Measurements from ENCODE around the gene ZNF44. TPM values are rescaled to one million over a fixed set of nuclear protein-coding genes. Genes with fewer than 3 reads are reported as not detected.

Gene ZNF44
- 4.4 and 4.7 TPM in 2 replicates for total RNA-seq

GRCh38 chr19:12294249-12295158 is at the start of gene ZNF44:
Gene ZNF44, minus strand, starts transcription at chr19:12294883. Its CDS starts 189 bp downstream, at chr19:12294694.

DNA sequence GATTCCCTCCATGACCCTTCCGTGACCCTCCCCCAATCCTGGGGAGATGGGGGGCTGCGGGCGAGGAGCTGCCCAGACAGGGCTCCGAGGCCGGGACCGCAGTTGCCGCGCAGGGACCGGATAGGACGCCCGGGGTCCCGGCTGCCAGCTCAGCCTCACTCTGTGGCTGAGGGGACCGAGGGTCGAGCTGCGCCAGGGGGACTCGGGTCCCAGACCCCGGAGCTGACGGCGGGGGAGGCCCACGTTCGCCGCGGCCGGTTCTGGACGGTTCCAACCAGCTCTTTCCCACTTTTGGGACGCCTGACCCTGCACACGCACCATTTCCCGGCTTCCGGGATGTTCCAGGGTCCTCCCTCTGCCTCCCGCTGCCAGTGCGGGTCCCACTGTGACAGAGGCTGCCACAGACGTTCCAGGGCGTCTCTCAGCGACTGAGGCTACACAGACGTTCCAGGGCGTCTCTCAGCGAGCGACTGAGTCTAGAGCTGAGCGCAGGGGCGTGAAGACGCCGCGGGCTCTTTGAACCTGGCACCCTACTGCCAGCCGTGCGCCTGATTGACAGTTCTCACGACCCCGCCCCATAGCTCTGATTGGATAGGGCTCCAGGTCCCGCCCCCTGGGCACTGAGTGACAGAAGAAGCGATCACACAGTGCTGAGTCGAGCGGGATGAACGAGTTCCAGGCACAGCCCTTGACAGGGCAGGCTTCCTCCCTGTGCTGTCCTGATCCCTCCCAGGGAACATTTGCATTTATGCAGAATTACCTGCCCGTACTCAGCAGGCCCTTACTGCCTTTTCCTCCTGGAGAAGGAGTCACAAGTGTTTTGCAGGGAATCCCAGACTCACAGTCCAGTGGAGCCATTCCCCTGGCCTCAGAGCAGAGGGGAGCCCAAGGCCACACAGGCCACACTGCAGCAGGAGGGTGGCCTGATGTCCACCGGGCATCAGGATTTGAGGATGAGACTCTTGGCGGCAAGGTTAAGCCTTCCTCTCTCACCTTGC is 38.8 kb upstream of the ZNF44 start, which contains the start of gene ZNF563:
ZNF563 (minus strand) TSS at position 472 of the 998 bp plus-strand sequence; CDS start at position 321, 151 bp downstream.

Other genes starting within 250 kb of the ZNF44 start
- under 0.01 and 0.57 TPM in 2 replicates for gene ZNF878, start 241.9 kb downstream of the ZNF44 start, total RNA-seq
- gene ZNF844, start 230.2 kb downstream of the ZNF44 start, total RNA-seq = 4.0 and 5.0 TPM in 2 replicates
- 2.8 and 3.6 TPM in 2 replicates for gene ZNF20, start 154.5 kb downstream of the ZNF44 start, total RNA-seq
- gene ZNF625, start 138.1 kb downstream of the ZNF44 start, total RNA-seq = 7.0 and 12.3 TPM in 2 replicates
- gene ZNF136, start 131.8 kb downstream of the ZNF44 start, total RNA-seq = 4.4 and 8.0 TPM in 2 replicates
- gene ZNF563, start 38.8 kb upstream of the ZNF44 start, total RNA-seq = 0.22 and 0.43 TPM in 2 replicates
- 0.44 and 0.72 TPM in 2 replicates for gene ZNF442, start 70.8 kb upstream of the ZNF44 start, total RNA-seq
- 1.1 and 2.0 TPM in 2 replicates for gene ZNF799, start 106.4 kb upstream of the ZNF44 start, total RNA-seq
- 0.88 and 2.6 TPM in 2 replicates for gene ZNF443, start 146.1 kb upstream of the ZNF44 start, total RNA-seq
- gene ZNF709, start 189.9 kb upstream of the ZNF44 start, total RNA-seq = 0.66 and 1.9 TPM in 2 replicates

Data from placental pericyte (primary cell).